Measurements from ENCODE around the gene PLEKHM2.

PLEKHM2 gene

DNA sequence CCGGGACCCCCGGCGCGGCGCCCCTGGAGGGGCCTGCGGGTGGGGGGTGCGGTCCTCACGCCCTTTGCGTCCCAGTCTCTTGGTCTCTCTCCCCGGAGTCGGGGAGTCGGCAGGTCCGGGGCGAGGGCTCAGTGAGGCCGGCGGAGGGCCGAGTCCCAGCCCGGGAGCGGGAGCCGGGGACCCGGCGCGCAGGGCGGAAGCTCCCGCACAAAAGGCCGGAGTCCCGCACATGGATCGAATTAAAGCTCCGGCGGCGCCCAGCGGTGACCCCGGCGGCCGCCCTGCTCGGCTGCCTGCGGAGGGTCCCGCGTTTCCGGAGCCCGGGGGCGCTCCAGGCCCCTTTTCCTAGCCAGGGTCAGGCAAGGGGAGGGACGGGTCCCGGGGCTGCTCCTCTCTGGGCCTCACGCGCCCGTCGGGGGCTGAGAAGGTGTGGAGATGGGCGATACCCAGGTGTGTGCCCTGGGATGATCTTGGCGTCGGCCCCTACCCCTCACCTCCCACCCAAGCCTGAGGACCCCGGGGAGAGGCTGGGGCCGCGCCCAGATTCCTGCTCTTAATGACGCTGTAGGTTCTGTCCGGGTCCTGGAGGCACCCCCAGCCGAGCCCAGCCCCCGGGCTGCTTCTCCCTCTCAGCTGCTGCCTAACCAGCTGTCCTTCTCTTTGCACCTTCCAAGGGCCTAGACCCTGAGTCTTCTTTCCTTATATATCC, 75.0 kb downstream of the PLEKHM2 start:
- no peak for DNase-seq (ENCODE audit: low read depth, low spot score)

DNA sequence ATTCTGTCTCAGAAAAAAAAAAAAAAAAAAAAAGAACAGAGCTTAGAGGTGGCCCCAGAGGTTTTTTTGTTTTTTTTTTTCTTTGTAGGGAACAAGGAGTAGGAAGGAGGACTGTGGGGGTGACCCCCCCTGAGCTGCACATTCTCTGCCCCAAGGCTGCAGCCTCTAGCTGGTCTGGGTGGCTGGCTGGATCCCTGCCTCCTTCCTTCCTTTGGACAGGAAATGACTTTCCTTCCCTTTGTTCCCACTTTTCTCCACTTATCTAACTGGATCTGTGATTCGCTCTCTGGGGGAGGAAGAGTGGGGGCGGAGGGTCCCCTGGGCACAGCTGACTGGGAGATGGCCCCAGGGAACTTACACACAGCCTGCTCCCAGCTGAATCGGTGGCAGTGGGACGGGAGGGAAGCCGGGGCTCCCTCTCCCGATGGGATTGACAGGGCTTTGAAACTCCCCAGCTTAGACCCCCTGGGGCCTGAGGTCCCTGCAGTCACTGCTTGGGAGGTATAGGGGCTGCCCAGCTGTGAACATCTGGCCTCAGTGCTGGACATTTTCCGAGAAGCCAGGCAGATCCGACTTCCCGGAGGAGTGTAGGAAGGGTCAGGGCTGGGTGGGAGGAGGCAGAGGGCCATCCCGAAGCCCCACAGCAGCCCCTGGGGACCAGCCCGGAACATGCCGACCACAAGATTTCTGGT, 76.5 kb downstream of the PLEKHM2 start:
- DNase-seq (ENCODE audit: low read depth, low spot score), result no peak

DNA sequence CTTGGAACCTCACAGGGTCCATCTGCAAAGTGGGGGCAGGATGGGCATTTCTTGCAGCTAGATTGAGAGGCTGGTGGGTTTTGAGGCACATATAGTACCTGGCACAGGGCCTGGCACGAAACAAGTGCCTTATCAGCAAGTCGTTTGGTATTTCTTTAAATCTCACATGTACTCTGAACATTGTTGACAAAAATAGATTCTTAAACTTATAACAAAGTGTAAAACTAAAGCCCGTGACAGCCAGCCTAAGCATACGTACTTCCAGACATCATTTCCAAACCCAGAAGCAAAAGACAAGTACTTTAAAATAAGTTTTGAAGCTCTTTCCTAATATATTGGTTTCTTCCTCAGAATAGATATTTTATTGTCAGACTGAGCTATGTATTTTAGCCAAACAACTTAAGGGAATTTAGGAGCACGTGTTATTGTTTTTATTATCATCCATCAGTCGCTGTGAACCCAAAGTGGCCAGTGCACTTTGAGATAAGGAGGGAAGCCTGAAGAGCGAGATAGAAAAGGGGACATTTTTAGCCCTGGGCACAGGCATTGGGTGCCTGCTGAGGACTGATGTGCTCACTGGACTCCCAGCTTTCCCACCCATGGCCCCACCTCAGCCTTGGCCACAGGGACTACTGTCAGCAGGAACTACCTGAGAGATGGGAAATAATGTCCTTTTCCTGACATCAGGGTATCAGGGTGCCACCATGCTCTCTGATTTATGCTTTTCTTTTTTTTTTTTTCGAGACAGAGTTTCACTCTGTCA, 77.4 kb downstream of the PLEKHM2 start:
- DNase-seq (ENCODE audit: low read depth, low spot score), result no peak

DNA sequence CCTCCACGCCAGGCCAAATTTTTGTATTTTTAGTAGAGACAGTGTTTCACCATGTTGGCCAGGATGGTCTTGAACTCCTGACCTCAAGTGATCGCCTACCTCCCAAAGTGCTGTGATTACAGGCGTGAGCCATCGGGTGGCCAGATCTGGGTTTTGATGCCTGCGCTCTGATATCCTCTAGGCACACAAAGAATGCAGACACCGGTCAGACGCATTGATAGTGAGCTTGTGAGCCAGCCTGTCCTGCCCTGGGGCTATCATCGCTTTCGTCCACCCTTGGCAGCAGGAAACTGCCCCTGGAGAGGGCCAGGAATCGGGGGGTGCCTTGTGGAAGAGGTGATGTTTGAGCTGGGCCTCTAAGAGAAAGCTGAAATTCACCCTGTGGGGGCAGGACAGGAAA, 78.4 kb downstream of the PLEKHM2 start:
- DNase-seq (ENCODE audit: low read depth, low spot score), result no peak

DNA sequence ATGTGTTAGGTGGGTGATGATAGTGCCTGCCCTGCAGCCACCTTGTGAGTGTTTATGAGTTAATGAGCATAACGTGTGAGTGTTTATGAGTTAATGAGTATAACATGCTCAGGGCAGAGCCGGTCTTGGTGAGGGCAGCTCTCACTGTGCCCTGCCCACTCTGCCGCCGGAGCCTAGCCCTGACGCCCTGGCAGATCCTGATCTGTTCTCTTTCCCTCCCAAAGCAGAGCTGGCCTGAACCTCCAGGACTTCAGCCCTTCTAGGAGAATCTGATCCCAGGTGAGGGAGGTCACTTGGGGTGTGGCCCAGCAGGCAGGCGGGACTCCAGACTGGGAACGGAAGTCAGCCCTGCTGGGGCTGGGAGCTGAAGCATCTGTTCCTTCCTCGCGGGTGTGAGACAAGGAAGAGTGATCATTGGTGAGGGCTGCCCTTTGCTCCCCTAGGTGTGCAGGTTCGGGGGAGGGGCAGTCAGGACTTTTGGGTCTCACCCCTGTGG, 80.2 kb downstream of the PLEKHM2 start:
- DNase-seq (ENCODE audit: low read depth, low spot score), result no peak

DNA sequence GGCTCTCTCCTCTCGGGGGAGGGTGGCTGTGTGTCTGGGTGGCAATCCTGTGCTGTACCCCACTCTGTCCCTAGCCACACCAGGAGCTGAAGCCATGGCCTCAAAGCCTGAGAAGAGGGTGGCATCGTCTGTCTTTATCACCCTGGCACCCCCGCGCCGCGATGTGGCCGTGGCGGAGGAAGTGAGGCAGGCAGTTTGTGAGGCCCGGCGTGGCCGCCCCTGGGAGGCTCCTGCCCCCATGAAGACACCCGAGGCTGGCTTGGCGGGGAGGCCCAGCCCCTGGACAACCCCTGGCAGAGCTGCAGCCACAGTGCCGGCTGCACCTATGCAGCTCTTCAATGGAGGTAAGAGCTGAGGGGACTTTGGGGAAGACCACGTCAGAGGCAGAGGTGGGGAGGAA, 80.8 kb downstream of the PLEKHM2 start:
- DNase-seq (ENCODE audit: low read depth, low spot score), result no peak

DNA sequence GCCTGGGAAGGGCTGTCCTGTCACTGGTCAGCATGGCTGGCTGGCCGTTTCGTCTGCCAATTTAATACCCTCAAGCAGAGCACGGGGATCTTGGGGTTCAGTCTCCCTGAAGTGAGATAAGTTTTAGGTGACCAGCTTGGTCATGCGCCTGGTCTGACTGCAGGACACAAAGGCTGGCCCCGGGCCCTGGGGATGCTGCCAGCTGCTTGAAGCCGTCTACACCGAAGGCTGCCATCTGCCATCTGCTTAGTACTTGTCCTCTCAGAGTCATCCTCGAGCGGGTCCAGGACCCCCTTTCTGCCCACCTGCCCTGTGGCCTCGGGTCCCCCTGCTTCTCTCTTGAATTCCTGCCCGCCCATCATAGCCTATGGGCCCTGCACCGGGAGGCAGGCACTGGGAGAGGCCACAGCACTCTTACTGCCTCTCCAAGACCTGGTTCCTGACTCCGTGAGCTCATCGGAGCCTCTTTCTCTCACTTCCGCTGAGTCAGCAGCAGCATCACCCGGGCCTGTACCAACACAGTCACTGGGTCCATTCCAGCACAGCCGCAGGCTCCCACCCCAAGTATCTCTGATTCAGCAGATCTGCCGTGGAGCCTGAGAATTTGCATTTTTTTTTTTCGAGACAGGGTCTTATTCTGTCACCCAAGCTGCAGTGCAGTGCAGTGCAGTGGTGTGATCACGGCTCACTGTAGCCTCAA, 81.5 kb downstream of the PLEKHM2 start:
- no peak for DNase-seq (ENCODE audit: low read depth, low spot score)

DNA sequence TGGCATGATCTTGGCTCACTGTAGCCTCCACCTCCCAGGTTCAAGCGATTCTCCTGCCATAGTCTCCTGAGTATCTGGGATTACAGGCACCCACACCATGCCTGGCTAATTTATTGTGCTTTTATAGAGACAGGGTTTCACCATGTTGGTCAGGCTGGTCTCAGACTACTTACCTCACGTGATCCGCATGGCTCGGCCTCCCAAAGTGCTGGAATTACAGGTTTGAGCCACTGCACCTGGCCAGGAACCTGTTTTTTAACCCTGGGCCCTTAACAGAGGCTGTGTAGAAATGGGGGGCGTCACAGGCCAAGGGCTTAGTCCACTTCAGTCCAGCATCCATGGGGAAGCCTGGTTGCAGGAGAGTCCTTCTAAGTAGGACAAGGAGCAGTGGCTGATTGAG, 83.8 kb downstream of the PLEKHM2 start:
- DNase-seq (ENCODE audit: low read depth, low spot score), result no peak

DNA sequence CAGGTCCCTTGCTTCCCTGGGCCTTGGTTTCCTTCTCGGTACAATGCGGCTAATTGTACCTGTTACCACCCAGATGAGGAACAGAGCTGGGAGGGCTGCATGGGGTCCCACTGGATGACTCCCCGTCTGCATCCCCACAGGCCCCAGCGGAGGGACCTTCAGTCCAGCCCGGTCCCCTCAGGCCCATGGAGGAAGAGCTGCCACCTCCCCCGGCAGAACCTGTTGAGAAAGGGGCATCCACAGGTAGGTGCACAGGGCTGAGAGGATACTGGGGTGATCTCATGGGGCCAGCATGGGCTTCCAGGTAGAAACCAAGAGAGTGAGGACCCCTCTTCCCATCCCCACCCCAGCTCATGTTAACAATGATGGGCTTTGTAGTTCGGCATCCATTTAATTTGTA, 84.3 kb downstream of the PLEKHM2 start:
- no peak for DNase-seq (ENCODE audit: low read depth, low spot score)

DNA sequence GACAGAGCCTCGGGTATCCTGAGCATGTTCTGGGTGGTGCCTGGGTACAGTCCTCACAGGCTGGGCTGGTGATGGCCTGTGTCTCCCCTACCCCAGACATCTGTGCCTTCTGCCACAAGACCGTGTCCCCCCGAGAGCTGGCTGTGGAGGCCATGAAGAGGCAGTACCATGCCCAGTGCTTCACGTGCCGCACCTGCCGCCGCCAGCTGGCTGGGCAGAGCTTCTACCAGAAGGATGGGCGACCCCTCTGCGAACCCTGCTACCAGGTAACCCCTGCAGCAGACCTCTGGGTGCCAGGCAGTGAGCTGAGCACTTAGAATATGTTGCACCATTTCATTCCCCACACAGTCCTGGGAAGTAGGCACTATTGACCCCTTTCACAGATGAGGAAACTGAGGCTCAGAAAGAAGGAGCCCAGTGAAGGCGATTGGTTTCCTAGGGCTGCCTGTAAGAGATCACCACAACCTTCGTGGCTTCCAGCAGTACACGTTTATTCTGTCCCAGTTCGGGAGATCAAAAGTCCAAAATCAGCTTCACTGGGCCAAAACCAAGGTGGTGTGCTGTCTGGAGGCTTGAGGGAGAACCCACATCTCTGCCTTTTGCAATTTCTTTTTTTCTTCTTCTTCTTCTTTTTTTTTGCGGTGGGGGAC, 86.3 kb downstream of the PLEKHM2 start:
- no peak for DNase-seq (ENCODE audit: low read depth, low spot score)

DNA sequence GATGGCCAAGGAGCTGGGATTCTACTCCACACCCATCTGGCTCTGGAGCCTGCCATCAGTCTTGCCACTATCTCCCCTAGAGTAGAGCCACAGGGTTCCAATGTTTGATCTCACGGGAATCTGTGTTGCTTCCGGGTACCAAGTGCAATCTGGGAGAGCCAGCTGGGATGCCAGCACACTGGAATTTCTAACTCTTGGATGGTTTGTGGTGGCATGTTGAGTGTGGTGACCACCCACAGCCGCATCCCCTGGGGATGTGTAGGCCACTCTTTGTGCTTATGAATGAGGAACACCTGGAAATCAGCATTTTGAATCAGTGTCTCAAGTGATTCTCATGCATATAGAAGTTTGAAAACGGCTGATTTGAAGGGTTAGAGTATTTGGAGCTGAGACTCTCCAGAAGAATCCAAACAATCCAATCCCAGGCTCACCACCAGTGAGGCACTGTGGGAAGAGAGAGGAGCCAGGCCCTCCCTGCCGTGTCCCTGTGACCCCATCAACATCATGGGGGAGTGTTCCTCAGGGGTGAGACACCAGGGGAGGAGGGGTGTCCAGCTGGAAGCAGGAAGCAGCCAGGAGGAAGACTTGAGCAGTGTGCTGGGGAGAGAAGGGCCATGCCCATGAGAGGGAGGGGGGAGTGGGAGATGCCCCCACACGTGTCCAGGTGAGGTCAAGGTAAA, 87.9 kb downstream of the PLEKHM2 start:
- no peak for DNase-seq (ENCODE audit: low read depth, low spot score)

DNA sequence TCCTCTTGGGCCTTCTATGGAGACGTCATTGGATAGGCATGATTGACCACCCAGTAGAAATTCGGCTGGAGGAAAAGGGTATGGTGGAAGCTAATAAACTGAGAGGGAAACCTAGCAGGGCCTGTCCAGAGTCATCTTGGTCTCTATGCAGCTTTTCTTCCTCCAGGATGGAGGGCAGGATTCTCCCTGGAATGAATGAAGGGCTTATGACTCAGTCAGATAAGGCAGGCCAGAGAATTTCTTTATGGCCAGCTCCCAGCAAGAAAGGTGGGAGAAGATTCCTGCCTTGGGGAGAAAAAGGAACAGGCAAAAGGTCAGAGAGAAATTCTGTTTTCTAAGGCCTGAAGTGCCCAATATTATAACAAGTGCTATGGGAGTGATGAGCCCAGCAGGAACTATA, 91.6 kb downstream of the PLEKHM2 start:
- no peak for DNase-seq (ENCODE audit: low read depth, low spot score)

DNA sequence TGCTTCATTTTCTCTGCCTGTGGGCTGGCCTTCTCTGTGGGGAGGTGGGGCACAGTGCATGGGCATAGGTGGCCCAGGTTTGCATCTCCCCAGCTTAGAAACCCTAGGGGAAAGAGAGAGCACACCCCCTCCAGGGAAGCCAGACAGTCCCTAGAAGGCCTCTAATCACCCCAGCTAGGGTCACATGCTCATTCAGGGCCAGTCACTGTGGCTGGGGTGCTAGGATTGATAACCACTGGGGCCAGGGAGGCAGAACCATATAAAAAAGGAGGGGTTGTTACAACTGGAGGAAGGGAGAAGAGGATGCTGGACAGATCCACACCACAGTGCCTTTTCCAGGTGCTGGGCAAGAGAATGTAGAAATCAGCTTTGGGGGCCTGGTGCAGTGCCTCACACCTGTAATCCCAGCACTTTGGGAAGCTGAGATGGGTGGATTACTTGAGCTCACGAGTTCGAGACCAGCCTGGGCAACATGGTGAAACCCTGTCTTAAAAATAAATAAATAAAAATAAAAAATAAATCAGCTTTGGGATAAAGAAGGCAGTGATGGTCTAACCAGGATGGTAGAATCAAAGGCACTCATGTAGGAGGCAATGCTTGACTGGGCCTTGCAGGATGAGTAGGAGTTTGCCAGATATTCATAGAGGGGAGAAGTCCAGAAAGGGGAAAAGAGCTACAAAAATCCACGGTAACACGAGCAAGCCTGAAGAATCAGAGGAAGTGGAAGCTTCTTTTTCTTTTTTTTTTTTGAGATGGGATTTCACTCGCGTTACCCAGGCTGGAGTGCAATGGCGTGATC, 94.0 kb downstream of the PLEKHM2 start:
- no peak for DNase-seq (ENCODE audit: low read depth, low spot score)

Data from activated CD4-positive, CD25-positive, alpha-beta regulatory T cell treated with anti-CD3 and anti-CD28 coated beads, Interleukin-2, amount 50 U/mL, for 16 hours (primary cell).